Smooth muscle cell of the brain vasculature (primary cell): ENCODE measurements around the gene ASIC2.

Experiments used
- DNase-seq: peaks from one replicate; pipeline ENCODE4 v3.0.0-alpha.2; 2012; ENCODE audit warnings: low read depth, low spot score

Gene ASIC2

DNA sequence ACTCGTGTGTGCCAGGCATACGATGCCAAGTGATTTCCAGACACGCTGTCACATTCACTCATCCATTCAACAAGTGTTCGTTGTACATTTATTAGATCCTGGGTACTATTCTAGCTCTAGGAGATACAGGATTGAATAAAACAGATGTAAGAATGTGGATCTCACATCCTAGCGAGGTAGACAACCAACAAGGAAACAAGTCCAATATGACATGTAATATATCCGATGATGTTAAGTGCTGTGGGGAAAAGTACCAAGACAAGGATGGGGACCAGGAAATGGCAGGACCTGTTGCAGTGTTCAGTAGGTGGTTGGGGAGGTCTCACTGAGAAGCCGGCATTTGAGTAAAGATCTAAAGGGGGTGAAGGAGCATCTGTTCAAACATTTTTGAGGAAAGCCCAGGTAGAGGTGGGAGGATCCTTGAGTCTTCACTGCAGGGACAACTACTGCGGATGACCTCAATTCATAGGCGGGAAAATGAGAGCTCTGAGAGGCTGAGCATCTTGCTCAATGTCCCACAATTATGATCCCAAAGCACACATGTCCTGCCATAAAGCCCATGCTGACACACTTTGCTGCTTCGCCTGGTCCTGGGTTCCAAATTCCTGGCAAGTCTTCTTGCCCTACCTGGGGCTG is 129.4 kb downstream of the ASIC2 start:
- DNase-seq: no peak

DNA sequence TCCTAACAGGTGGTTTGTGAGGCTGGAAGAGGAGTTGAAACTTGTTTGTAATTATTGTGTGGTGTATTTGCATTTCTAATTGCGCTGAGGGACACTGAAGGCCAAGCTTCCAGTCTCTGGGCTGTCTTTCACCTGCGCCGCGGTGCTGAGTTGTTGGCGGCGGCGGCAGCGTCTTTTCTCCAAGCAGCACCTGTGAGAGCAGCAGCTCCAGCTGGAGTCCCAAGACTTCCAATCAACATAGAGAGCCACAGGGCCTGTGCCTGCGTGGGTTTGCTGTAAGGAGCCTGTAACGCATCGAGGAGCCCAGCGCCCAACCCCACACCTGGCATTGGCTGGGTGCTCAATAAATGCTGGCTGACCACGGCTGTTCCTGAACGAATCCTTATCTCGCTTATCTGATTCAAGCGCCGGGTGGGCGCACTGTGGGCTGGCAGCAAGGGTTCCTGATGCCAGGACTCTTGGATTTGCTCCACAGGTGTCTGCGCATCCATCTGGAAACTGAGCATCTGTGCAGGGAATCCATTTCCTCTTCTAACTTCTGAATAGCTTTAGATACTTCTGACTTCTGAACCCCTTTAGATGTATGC is 138.1 kb downstream of the ASIC2 start:
- DNase-seq: no peak

DNA sequence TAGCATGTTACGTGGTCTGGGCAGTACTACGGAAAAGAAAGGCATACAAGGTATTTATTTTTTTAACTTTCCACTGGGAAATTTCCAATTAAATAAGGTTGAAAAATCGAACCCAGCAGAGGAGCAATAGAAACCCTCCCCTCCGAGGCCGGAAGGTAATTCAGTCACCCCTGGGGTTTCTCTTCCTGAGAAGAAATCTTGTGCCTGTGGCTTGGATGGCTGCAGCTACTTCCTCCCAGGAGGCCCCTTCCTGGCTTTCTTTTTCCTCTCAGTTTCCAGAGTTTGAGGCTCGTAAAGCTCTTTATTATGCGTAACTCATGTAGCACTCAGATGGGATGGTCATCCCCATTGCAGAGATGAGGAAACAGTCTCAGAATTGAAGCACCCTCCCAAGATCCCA is 140.3 kb downstream of the ASIC2 start:
- no peak for DNase-seq

DNA sequence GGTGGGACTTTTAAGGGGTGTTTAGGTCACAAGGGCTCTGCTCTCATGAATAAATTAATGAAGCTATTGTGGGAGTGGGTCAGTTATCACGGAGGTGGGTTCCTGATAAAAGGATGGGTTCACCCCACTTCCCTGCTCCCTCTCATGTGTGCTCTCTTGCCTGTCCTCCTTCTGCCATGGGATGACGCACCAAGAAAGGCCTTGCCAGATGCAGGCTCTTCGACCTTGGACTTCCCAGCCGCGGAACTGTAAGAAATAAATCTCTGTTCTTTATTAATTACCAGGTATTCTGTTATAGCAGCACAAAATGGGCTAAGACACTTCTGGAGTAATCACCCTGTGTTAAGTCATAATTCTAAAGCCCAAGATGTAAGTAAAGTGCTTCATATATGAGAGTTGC is 141.5 kb downstream of the ASIC2 start:
- DNase-seq: no peak

DNA sequence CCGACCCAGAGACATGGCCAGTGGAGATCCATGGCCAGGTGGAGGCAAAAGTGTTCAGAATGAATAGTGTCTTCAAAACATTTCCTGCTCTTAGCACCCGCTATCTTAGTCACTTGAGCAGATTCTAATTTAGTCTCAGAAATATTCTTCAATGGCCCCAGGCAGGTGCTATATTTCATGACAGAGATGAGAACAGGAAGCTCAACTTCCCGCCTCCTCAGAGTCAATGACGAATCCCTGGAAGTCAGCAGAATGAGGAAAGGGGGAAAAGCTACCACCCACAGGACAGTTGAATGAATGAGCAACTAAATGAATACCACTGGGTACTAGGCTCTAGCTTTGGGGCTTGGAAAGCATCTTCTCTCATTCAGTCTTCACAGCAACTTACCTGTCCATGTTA is 147.2 kb downstream of the ASIC2 start:
- DNase-seq: no peak

DNA sequence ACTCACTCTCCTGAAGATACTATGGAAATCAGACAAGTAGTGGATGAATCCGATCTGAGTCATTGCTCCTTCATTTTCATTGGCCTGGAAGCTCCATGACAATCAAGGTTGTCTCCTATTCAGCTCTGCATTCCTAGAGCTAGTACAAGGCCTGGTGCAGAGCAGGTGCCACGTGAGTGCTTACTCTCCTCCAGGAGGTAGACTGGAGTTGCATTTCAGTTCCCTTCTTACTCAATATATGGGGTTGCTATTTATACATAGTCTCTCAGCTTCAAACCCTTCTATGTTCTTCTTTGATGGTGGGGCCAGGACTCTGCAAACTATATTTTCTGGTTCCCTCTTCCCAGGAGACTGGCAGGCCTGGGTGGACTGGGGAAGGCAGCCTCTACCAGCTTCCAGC is 148.3 kb downstream of the ASIC2 start:
- DNase-seq: no peak

DNA sequence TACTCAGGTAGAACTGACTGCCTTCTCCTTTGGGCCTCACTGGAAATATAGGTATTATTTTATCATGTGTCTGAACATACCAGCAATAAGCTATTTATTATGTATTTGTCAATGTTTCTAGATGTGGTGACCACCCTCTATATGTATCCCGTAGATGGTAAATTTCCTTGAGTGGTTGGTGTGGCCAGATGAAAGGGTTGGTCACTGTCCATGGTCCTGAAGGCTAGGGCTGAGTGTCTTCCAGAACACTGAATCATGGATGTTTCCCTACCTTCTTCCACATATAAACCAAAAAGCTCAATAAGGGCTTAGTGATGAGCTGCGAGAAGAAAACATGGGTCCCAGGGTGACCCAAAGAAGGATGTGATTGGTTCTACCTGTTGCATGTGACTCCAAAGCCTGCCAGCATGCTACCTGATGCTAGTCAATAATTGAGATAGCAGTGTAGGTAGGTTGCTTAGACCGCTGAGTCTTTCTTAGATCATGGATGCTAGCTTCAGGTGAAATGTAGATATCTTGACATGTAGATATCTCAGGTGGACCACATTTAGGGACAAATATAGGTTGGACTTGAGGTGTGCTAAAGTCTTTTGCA is 150.3 kb downstream of the ASIC2 start:
- DNase-seq: no peak

DNA sequence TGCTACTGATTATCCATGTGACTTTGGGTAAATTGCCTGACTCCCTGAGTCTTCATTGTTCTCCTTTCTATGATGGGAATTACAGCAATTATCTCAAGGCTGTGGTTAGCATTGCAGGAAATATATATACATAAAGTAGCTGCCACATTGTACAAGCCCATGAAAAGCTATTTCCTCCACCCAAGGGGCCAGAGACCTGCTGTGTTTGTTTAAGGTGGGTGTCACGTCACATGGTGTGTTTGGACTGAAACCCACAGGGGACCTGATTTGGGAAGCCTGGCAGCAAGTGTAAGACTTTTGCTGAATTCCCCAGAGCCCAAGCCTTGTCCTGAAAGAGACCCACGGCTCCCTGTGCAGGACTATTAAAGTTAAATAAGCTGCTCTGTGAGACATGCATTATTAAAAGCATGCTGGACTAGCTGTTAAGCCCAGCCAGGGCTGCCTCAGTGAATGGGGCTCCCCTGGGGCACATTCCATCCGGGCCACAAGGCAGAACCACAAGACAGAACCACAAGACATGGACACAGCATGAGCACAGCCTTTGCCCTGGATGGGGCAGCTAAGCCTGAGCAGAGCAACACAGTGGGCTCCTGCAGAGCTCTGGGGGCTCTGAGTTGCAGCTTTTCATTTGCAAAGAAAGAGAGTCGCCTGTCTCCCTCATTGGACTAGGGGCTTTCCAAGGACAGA is 152.5 kb downstream of the ASIC2 start:
- no peak for DNase-seq

DNA sequence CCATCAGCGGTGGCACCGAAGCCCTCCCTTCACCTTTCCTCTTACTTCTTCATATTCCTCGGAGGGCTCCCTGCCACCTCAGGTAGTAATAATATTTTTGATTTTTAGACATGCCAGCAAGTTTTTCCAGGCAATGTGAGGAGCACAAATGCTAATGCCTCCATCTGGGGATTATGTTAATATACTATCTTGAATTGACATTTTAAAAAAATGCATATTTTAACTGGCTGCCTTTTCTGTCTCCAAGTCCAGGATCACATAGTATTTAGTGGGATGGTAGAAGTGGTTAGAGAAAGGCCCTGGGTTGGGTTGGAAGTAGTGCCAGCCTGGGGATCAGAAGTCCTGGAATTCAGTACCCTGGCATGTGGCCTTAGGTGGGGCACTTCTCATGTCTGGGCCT is 154.5 kb downstream of the ASIC2 start:
- no peak for DNase-seq

DNA sequence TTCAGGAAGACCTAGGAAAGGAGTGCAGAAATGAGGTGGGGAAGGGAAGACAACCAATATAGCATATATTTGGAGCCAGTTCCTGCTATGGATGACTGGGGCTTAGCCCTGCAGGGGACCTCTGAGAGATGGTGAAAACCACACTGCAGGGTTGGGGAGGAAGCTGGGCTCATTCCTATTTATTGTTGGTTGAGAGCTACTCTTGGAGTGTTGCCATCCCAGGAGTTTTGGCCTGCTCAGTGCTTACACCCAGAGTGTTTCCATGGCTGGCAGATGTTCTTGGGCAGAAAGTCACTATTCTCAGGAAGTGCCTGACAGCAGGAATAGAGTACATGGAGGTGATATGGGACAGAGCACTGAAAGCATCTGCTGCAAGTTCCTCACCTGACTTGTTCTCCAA is 155.7 kb downstream of the ASIC2 start:
- no peak for DNase-seq

DNA sequence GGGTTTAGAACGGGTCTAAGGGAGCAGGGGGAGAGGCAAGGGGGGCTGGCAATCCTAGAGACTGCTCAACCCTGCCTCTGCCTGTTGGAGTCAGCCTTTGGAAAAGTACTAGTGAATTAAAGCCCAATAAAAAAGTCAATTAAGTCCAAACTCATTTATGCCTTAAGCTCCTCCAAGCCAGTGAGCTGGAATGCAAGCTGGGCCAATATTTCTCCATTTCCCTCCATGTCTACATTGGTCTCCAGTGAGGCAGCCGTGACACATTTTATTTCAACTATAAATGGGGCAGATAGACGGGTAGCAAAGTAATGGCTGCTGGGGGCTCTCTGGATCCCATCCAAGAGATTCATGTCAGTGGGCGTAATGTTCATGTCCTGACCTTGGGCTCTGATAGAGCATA is 157.4 kb downstream of the ASIC2 start:
- DNase-seq: no peak

DNA sequence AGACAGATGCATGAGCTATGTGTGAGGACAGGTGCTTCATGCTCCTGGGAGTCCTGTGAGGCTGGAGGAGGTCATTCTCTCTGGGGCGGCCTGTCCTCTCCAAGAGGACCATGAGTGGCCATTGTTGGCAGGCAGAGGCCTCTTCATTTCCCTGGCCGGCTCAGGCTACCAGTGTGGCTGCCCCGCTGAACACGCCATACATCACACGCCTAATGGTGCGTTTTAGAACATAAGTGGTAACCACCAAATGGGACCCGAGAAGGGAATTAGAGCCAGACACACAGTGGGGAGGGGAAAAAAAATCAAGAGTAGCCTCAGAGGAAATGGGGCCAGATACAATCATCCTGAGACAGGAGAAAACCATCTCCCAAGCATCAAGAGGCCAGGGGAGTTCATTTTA is 161.5 kb downstream of the ASIC2 start:
- DNase-seq: no peak

DNA sequence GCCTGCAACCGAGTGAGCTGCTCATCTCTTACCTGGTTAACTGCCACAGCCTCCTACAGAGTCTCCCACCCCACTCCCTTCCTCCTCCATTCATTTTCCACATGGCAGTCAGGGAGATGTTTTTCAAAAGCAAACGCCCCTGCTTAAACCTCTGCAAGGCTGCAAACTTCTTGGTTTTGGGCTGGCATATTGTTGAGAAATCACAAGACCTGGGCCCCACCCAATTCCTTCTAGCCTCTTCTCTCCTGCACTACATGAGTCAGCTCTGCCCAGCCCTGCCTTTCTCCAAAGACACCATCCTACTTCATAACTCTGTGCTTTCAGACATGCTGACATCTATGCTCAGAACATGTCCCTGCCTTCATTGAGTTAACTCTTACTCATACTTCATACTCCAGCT is 165.4 kb downstream of the ASIC2 start:
- no peak for DNase-seq

DNA sequence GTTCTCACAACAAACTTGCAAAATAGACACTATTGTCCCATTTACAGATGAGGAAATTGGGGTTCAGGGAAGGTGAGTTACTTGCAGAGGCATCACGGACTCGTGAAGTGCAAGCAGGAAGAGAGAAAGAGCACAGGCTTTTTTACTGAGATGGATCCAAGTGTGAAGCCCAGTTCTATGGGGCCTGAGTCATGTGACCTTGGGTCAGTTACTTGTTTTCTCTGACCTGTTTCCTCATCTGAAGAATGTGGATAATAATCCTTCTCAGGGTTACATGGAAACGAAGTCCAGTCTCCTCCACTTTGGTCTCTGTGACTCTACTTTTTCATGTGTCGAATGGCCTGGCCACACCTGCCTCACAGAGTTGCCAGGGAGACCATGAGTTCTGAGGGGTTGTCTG is 167.0 kb downstream of the ASIC2 start:
- DNase-seq: no peak

DNA sequence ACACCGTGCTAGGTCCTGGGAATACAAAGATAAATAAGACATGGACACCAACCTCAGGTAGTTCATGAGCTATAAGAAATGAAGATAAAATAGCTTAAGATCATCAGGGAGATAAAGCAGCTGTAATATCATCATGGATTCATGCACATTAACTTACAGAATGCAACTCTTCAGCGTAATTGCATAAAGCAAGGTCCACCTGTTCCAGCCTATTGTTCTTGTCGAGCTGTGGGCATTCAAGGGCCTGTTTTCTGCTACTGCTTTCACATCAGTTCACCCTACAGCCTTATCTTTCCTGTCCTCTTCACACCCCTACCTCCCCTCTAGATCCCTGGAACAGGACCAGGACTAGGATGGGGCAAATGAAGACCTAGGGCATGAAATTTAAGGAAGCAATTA is 167.5 kb downstream of the ASIC2 start:
- DNase-seq: no peak

DNA sequence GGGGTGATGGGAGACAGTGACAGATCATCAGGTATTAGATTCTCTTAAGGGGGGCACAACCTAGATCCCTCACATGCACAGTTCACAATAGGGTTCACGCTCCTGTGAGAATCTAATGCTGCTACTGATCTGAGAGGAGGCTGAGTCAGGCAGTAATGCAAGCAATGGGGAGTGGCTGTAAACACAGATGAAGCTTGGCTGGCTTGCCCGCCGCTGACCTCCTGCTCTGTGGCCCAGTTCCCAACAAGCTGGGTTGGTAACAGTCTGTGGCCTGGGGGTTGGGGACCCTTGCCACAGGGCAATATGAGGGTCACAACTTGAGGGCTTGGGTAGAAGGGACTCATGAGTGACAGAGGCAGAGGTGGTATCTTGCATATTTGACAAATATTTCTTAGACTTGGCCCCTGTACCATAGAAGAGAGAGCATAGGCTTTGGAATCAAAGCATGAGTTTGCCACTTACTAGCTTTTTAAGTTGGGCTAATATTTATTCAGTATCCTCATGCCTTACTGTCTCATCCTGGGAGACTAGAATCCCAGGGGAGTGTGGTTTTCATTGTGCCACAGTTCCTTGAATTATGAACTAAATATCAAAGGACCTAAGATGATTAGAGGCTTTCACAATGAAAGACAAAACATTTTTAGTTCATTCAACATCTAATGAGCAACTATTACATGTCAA is 168.1 kb downstream of the ASIC2 start:
- DNase-seq: no peak

DNA sequence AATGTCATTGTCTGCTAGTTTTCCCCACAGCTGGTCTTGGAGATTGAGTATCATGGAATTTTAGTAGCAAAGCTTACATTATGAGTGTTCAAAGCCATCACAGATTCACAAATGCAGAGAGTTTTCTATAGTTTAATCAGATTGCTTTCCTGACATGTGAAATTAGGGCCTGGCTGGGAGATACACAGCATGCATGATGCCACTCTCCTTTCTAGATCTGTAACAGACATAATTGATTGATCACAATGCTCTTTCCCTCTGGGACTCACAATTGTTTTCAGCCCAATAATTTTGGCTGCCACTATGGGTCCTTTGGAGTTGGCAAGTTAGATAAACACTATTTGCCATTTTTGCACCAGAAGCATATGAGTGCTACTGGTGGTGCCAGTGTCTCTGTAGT is 168.9 kb downstream of the ASIC2 start:
- DNase-seq: no peak

DNA sequence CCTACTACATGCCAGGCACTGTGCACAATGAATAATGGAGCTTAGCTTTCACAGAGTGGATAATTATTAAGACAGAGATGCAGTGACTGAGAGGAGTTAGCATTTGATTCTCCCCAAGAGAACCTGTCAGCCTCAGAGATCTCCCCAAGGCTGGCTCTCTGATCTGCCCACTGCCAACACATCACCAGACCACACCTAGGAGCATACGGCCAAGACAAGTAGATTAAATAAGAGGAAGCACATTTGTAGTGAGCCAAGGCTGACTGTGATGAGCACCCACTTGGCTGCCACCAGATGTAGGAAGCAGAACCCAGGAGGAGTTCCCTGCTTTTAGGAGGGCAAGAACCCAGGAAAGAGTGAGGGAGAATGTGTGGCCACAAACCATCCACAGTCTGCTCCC is 171.3 kb downstream of the ASIC2 start:
- no peak for DNase-seq

DNA sequence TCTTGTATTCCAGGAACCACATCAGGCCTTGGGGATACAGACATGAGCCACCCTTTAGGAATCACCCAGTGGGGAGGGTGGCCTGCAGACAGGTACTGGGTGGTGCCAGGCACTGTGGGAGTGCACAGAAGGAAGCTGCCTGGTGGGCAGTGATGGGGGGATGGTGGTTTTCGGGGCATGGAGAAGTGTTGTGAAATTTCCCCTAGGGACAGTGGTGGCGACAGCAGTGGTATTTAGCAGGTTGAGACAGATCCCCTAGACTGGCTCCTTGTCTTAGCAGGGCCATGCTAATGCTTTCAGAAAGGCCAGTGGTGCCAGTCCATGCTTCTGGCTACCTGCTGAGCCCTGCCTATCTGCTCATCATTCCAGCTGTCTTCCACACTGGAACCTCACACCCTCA is 171.8 kb downstream of the ASIC2 start:
- no peak for DNase-seq

DNA sequence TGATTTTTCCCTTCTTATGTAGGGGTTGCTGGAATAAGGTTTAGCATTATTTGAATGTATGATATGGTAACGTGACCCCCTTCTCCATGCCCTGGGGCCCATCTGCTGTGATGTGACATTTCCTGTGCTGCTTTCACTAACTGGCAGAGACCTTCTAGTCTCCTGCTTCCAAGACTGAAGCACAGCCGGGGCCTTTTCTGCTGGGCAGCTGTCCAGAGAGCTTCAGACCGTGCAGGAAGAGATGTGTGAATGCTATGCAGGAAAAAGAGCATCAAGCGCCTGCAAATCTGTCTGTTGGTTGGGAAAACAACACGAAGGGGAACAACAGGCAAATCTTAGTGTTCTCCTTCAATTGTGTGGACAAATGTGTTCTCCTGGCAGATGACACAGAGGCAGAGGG is 173.0 kb downstream of the ASIC2 start:
- DNase-seq: no peak

DNA sequence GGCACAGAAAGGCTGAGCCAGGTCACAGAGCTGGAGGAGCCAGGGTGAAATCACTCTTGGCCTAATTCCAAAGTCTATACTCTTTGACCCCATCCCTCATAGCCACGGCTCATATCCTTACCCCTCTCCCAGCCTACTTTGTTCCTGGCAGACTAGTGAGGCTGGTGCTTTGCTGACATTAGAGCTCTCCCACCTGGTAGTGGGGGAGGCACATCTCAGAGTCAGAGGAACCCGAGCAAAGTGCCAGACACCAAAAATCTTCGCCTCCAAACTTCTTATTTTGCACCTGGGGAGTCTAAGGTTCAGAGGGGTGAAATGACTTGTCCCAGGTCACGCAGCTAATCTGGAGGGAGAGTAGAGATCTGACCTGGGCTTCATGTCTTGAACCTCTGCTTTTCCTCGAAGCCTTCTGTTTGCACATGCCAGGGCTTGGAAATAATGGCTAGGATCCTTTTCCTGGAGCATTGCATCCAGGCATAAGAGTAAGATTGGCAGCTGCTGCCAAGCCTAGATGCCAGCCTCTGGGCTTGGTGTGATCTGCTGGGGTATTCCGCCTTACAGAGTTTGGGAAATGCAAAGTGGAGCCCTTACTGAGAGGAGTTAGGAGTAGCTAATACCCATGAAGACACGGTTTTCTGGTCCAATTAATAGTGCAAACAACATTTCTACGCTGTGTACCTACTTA is 174.6 kb downstream of the ASIC2 start:
- DNase-seq: no peak

DNA sequence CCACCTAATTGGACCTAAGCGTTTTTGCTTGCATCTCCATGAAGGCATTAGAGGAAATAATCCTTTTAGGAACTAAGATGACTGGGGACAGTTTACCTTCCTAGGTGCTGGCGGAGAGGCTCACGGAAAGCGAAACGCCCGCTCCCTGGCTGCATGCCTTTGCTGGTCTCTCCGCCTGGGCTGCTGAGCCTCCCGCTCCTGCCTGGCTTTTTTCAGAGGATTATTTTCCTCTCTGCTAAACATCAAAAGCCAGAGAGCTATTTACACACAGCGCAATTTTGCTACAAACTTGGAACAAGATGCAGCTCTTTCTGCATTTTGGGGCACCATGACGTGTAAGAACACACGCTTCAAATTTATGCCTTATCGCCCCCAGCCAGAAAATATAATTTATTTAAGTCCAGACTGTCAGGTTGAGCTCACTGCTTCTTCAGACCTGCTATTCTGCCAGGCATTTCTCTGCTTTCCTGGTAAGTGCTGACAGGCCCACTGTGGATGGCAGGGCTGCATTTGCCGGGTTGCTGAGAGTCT is 177.0 kb downstream of the ASIC2 start:
- no peak for DNase-seq
